ENCODE data around the gene KLHDC7B. TPM values are rescaled to one million over a fixed set of nuclear protein-coding genes. Genes with fewer than 3 reads are reported as not detected.

KLHDC7B gene
- total RNA-seq, 1 donor from 2014 or later: 5.2 TPM

DNA sequence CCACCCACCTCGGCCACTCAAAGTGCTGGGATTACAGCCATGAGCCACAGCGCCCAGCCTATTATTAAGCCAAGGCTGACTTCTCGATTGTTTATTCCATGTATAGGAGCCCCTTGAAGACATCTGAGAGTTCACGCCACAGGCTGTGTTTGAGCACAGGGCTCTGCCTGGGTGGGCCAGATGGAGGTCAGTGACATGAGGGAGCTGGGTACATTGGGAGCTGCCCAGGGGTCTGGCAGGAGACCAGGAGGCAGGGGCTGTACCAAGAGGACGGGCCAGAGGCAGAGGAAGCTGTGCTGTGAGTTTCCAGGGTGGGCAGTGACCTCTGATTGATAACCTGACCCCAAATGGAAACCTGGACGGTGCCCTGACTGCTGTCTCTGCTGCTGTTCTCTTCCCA, 43.6 kb upstream of the KLHDC7B start:
- no peak for ATAC-seq (ENCODE audit: low read depth)
- Mint-ChIP-seq H3K9me3 (no peaks in the 10 kb centered on the region), H3K4me1 (peaks cover 6% of the 10 kb centered on the region), H3K36me3 (ENCODE audit: low read depth) (peaks cover 11% of the 10 kb centered on the region), H3K4me3 (no peak overlapping the region), H3K27me3 (no peaks in the 10 kb centered on the region), H3K27ac (no peak overlapping the region)
- DNase-seq: no peak
- intact Hi-C loops (cut with micrococcal nuclease): no loop called here
- TF ChIP-seq, protein P1, sequence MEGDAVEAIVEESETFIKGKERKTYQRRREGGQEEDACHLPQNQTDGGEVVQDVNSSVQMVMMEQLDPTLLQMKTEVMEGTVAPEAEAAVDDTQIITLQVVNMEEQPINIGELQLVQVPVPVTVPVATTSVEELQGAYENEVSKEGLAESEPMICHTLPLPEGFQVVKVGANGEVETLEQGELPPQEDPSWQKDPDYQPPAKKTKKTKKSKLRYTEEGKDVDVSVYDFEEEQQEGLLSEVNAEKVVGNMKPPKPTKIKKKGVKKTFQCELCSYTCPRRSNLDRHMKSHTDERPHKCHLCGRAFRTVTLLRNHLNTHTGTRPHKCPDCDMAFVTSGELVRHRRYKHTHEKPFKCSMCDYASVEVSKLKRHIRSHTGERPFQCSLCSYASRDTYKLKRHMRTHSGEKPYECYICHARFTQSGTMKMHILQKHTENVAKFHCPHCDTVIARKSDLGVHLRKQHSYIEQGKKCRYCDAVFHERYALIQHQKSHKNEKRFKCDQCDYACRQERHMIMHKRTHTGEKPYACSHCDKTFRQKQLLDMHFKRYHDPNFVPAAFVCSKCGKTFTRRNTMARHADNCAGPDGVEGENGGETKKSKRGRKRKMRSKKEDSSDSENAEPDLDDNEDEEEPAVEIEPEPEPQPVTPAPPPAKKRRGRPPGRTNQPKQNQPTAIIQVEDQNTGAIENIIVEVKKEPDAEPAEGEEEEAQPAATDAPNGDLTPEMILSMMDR (IDR thresholded peaks at IDR 0.05): no peak
- CTCF ChIA-PET: no interaction called here
- POLR2A ChIA-PET: interaction anchor here (2.4 kb wide), 1 partner anchor 22 kb away, joined by 6 read pairs; no protein-coding TSS in a partner anchor

DNA sequence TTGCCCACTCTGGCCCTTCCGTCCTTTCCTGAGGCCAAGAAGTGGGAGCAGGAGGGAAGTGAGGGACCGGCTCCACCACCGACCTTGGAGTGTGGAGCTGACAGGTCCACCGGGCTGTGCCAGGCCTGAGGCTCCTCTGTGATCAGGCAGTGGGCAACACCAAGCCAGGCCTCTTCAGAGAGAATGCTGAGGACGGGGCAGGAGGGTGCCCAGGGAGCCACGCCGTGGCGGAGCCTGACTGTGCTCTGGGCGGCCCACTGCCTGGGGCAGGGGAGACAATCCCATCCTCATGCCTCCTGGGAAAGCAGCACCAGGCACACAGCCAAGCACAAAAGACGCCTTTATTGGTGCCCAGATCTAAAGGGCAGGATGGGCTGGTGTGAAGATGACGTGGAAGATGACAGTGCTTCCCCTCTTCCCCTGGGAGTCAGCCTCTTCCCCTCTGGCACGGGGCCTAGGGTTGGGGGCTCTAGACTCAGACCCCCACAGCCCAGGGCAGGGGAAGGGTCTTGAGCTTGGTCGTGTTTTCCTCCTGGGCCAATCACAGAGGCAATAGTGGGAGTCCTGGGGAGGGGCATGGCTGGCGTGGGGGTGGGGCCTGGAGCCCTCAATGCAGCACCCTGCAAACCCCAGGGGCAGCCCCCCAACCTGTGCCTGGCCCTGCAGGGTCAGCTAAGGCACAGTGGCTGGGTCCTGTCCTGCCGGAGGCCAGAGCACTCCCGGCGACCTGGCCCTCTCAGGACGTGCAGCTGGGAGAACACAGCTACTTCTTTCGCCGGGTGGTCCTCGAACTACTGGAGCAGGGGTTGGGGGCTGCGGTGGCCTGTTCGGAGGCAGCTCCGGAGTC, 42.8 kb upstream of the KLHDC7B start:
- Mint-ChIP-seq H3K27me3 (no peaks in the 10 kb centered on the region), H3K9me3 (no peaks in the 10 kb centered on the region), H3K27ac (no peak overlapping the region), H3K36me3 (ENCODE audit: low read depth) (peaks cover 14% of the 10 kb centered on the region), H3K4me1 (peaks cover 9% of the 10 kb centered on the region), H3K4me3 (no peak overlapping the region)
- ChIA-PET POLR2A (interaction anchor here (1.2 to 2.4 kb wide), 2 partner anchors 12 to 22 kb away, joined by 4 to 6 read pairs; no protein-coding TSS in a partner anchor), CTCF (no interaction called here)
- TF ChIP-seq, protein P1 (IDR thresholded peaks at IDR 0.05): no peak
- intact Hi-C loops (cut with micrococcal nuclease): no loop called here
- no peak for DNase-seq
- no peak for ATAC-seq (ENCODE audit: low read depth)

DNA sequence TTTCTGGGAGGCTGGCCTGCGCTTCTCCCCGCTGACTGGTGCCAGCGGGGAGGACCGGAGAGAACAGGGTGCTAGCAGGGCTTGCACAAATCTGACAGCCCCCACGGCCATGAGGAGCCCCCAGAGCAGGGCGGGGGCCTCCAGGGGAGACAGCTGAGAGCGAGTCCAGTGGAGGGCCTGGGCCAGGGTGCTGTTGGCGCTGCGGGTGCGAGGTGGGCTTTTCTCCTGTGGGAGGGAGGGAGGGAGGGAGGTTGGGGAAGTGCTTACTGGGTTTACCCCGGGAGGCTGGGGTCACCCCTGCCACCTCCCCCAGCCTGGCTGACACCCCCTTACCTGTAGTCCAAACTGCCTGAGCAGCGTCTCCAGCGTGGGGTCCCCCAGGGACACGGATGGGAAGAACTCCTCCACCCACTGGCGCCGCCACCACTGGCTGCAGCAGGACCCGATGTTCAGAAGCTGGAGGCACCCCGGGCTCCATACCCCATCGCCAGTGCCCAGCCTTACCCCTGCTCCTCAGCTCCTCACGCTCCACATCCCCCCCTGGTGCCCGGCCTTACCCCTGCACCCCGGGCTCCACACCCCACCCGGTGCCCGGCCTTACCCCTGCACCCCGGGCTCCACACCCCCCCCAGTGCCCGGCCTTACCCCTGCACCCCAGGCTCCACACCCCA, 42.1 kb upstream of the KLHDC7B start:
- CTCF ChIA-PET: no interaction called here
- no peak overlapping the region for H3K4me3 Mint-ChIP-seq

DNA sequence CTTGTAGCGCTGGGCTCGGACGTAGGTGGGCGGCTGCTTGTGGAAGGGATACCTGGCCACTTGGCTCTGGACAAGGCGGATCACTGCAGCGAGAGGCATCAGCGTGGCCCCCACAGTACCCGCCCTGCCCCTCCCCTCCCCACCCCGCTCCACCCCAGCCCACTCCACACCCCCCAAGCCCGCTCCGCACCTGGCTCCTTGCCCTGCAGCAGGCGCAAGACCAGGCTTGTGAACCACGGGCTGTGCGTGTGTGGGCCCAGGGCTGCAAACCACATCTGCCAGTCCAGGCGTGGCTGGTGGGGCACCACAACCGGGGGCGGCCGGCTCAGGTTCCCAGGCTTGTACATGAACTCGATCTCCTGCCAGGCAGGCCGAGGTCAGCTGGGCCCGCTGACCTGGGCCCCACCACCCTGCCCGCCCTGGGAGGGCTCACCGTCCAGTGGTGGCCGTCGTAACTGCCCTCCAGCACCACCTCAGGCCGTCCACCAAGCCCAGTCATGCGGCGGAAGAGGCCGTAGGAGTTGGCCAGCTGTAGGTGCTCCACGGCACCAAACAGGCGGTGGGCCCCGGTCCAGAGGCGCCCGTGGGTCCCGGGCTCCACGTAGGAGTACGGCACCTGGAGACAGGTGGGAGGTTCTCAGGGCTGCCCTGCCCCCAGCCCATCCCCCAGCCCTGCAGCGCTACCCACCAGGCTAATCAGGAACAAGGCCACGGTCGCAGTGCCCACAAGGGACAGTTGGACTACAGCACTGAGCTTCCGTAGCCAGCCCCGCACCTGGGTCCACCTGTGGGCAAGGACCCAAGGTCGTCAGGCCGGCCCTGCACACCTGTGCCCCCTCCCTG, 41.1 kb upstream of the KLHDC7B start:
- intact Hi-C loops (cut with micrococcal nuclease): no loop called here
- CTCF ChIA-PET: no interaction called here
- Mint-ChIP-seq H3K36me3 (ENCODE audit: low read depth) (peaks cover 19% of the 10 kb centered on the region), H3K4me3 (no peak overlapping the region), H3K27ac (no peak overlapping the region), H3K27me3 (no peaks in the 10 kb centered on the region), H3K9me3 (no peaks in the 10 kb centered on the region), H3K4me1 (peaks cover 20% of the 10 kb centered on the region)
- TF ChIP-seq, protein P1 (IDR thresholded peaks at IDR 0.05): no peak
- DNase-seq (no peak), ATAC-seq (ENCODE audit: low read depth) (no peak)
- POLR2A ChIA-PET: interaction anchor here (0.5 to 1.1 kb wide), 4 partner anchors 9 to 101 kb away, joined by 3 to 4 read pairs (median 4); partner anchors contain the start of gene SCO2

More for the DNA sequence above, 42.1 kb upstream of the KLHDC7B start:
- ATAC-seq (ENCODE audit: low read depth) (no peak), DNase-seq (no peak)
- Mint-ChIP-seq H3K36me3 (ENCODE audit: low read depth) (peaks cover 17% of the 10 kb centered on the region), H3K4me1 (peaks cover 12% of the 10 kb centered on the region), H3K27me3 (no peaks in the 10 kb centered on the region), H3K9me3 (no peaks in the 10 kb centered on the region), H3K27ac (no peak overlapping the region)
- POLR2A ChIA-PET: interaction anchor here (1.1 to 2.4 kb wide), 3 partner anchors 13 to 22 kb away, joined by 3 to 6 read pairs (median 4); partner anchors contain the start of gene SCO2
- TF ChIP-seq, protein P1 (IDR thresholded peaks at IDR 0.05): no peak
- intact Hi-C loops (cut with micrococcal nuclease): no loop called here
